Effector memory CD8-positive, alpha-beta T cell (primary cell): ENCODE data around the gene SIGLEC7.
A peak's percentile ranks its signal among the peaks of the same experiment; 100 is the strongest.

Source experiments
- ATAC-seq: fragments of 150-1000 bp; cut with Tn5 transposase; replicated peaks from 2 replicates; pipeline ENCODE4 v1.10.0; 2021; ENCODE audit warnings: mild to moderate bottlenecking, moderate library complexity
- DNase-seq, 3 experiments: peaks; one replicate each; pipeline ENCODE4 v3.0.0; 2021
- H3K27ac Mint-ChIP-seq, 2 donors: one replicate each; pipeline ENCODE4 v1.8.0; 2022; ENCODE audit warnings: mild to moderate bottlenecking in 2 of 2, mixed read lengths in 2 of 2, moderate library complexity in 2 of 2
- H3K27me3 Mint-ChIP-seq, 2 donors: one replicate each; pipeline ENCODE4 v1.8.0; 2022; ENCODE audit warnings: mixed read lengths in 2 of 2
- H3K36me3 Mint-ChIP-seq: one replicate; pipeline ENCODE4 v1.8.0; 2022; ENCODE audit warnings: mild to moderate bottlenecking, moderate library complexity, mixed read lengths; ENCODE audit not compliant: insufficient read depth
- H3K4me1 Mint-ChIP-seq, 2 donors: one replicate each; pipeline ENCODE4 v1.8.0; 2022; ENCODE audit warnings: low read depth in 2 of 2, mixed read lengths in 2 of 2
- H3K4me3 Mint-ChIP-seq, 2 donors: one replicate each; pipeline ENCODE4 v1.8.0; 2022; ENCODE audit warnings: mild to moderate bottlenecking in 2 of 2, mixed read lengths in 2 of 2, moderate library complexity in 2 of 2
- H3K9me3 Mint-ChIP-seq, 2 donors: one replicate each; pipeline ENCODE4 v1.8.0; 2022; ENCODE audit warnings: mixed read lengths in 2 of 2
- total RNA-seq, 9 experiments: gene quantifications; one replicate each; lab custom pipeline; 2026; lab: John Stamatoyannopoulos, UW

Gene SIGLEC7
- total RNA-seq = 0 to 0.74 (median 0.06) reads per million in 9 experiments

DNA sequence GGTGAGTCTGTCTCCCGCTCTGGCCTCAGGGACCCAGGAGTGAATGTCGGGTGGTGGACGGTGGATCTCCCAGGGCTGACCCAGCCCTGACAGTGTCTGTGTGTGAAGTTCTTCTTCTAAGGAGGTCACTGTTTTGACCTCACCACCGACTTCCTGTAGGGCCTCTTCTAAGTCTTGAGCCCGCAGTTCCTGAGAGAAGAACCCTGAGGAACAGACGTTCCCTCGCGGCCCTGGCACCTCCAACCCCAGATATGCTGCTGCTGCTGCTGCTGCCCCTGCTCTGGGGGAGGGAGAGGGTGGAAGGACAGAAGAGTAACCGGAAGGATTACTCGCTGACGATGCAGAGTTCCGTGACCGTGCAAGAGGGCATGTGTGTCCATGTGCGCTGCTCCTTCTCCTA, at the start of gene SIGLEC7:
TSS of gene SIGLEC7 (plus strand) at position 183 of the 400 bp plus-strand sequence. CDS start at position 252, 69 bp downstream.
- DNase-seq (no peak), ATAC-seq (peak; percentile 21)
- peaks cover 23 to 45% of the 10 kb centered on the region in 2 donors for H3K4me1 Mint-ChIP-seq
- peak within 1 kb of the TSS in 1 of 2 donors; percentile 73 for H3K4me3 Mint-ChIP-seq
- H3K27ac Mint-ChIP-seq = peak within 1 kb of the TSS; percentile 38 to 68
- no peaks in the 10 kb centered on the region for H3K36me3 Mint-ChIP-seq
- H3K27me3 Mint-ChIP-seq = peaks cover 0 to 10% of the 10 kb centered on the region in 2 donors
- no peaks in the 10 kb centered on the region for H3K9me3 Mint-ChIP-seq

DNA sequence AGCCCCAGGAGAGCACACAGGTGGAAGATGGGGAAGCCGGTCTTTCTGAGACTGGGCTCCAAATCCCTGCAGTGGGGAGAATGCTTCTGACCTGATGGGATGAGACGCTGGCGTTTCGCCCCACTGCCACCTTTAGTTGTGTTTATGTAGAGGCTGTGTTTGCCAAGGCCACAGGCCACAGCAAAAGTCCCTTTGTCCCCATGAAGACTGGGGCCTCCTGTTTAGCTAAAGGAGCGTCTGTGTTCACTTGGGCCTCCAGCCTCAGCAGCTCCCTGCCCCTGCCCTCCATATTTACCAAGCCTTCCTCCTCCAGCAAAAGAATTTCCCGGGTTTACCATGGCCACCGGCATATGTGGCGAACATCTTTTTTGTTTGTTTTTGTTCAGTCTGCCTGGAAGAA, 49.0 kb upstream of the SIGLEC7 start:
- Mint-ChIP-seq H3K4me1 (peaks cover 11 to 17% of the 10 kb centered on the region in 2 donors), H3K36me3 (no peaks in the 10 kb centered on the region), H3K4me3 (no peak overlapping the region), H3K27me3 (no peaks in the 10 kb centered on the region), H3K27ac (peak overlapping the region; percentile 21 to 66), H3K9me3 (no peaks in the 10 kb centered on the region)
- ATAC-seq (no peak), DNase-seq (no peak)

DNA sequence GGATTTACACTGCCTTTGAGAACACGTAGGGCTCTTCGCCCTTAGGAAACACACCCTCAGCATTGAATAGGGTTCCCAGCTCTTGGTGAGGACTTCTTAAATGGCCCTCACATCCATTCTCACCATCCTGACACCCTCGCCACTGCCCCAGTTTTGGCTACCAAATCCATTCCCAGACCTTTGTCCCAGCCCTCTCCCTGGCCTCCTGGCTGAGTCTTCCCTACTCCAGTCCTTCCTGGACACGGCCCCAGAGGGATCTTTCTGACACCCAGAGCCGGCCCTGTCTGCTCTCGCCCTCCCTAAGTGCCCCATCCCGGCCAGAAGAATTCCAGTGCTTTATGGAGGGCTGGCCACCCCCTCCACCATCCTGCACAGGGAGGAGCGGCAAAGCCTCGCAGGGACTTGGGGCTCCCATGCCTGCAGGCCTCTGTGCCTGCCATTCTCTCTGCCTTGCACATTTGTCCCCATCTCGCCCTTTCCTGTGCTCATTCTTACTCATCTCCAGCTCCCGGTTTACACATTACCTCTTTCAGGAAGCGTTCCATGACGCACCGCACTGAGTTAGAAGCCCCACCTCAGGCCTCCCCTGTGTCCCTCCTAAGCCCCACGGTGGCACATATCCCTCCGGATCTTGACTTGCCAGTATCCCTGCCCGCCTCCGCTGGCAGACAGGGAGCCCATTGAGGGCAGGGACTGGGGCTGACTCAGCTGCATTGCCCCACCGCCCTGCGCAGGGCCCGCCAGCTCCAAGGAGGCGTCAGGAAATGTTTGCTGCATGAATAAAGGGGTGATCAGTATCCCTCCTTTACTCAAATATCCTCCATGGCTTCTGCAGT, 48.4 kb upstream of the SIGLEC7 start:
- H3K9me3 Mint-ChIP-seq = no peaks in the 10 kb centered on the region
- peak overlapping the region; percentile 21 to 66 for H3K27ac Mint-ChIP-seq
- H3K4me3 Mint-ChIP-seq = no peak overlapping the region
- ATAC-seq (no peak), DNase-seq (no peak)
- no peaks in the 10 kb centered on the region for H3K36me3 Mint-ChIP-seq
- no peaks in the 10 kb centered on the region for H3K27me3 Mint-ChIP-seq
- H3K4me1 Mint-ChIP-seq = peaks cover 11 to 17% of the 10 kb centered on the region in 2 donors

DNA sequence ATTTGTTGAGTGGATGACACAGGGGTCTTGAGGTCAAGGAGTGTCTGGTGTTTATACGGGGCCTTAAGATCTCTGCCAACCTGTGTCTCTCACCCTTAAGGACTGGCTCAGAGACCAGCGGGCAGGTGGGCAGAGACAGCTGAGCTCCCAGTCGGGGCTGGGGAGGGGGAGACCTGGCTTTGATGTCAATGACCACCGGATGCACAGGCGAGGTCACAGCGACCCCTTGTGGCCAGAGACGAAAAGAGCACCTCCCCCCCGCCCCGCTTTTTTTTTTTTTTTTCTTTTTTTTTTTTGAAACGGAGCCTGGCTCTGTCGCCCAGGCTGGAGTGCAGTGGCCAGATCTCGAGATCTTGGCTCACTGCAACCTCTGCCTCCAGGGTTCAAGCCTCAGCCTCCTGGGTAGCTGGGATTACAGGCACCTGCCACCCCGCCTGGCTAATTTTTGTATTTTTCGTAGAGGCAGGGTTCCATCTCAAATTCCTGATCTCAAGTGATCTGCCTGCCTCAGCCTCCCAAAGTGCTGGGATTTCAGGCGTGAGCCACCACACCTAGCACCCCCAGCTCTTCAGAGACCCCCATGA, 47.3 kb upstream of the SIGLEC7 start:
- DNase-seq (peak in 2 of 3 experiments; percentile 17 to 18), ATAC-seq (no peak)
- no peaks in the 10 kb centered on the region for H3K9me3 Mint-ChIP-seq
- H3K27me3 Mint-ChIP-seq = no peaks in the 10 kb centered on the region
- H3K4me1 Mint-ChIP-seq = peaks cover 13 to 19% of the 10 kb centered on the region in 2 donors
- H3K27ac Mint-ChIP-seq = no peak overlapping the region
- H3K36me3 Mint-ChIP-seq = peaks cover 2% of the 10 kb centered on the region
- H3K4me3 Mint-ChIP-seq = no peak overlapping the region

DNA sequence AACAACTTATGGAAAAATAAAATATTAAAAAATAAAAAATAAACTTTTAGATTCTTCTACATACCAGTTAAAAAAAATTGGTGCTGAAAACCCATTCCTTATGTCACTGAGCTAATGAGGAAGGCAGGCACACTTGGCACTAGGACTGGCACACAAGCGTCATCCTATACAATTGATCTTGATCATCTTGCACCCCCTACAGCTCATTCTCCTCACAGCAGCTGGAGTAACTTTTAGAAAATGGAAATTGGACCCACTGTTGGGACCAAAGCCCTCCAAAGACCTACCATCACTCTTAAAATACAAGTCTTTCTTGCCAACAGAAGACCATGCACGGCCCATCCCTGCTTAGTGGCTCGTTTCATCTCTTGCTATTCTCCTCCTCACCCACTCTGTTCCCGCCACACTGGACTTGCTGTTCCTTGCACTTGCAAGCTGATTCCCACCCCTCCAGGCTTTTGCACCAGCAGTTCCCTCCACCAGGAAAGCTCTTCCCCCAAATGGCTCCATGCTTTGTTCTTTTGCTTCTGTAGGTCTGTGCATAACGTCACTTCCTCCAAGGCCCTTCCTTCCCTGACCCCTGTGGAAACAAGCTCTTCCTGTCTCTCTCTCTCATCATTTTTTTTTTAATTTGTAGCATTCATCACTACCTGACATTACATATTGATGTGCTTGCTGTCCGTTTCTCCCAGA, 45.5 kb upstream of the SIGLEC7 start:
- Mint-ChIP-seq H3K36me3 (peaks cover 12% of the 10 kb centered on the region), H3K27me3 (no peaks in the 10 kb centered on the region), H3K4me1 (peaks cover 17 to 21% of the 10 kb centered on the region in 2 donors), H3K27ac (peak overlapping the region in 1 of 2 donors; percentile 61), H3K4me3 (no peak overlapping the region), H3K9me3 (no peaks in the 10 kb centered on the region)
- ATAC-seq (no peak), DNase-seq (no peak)

DNA sequence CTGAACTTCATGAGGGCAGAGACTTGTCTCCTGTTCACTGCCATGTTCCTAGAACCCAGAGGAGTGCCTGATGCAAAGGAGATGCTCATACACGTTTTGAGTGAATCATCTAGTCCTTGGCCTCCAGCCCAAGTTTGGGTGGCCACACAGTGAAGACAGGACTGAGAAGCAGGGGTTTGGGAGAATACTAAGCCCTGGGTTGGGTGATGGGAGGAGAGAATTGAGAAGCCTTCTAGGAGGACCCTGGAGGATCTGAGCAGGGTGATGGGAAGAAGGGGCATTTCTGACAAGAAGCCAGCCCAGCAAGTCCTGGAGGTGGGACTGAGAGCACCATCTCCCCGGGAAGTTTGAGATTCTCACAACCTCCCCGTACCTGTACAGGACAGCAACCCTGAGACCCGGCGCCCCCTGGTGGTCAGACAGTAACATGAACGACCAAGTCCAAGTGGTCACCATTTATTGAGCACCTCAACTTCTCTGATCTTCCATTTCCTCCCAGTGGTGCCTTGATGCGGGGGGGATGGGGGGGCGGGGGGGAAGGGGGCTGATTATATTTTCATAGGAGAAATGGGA, 44.8 kb upstream of the SIGLEC7 start:
- Mint-ChIP-seq H3K4me3 (no peak overlapping the region), H3K27me3 (no peaks in the 10 kb centered on the region), H3K27ac (peak overlapping the region in 1 of 2 donors; percentile 61), H3K9me3 (no peaks in the 10 kb centered on the region), H3K36me3 (peaks cover 18% of the 10 kb centered on the region), H3K4me1 (peaks cover 17 to 24% of the 10 kb centered on the region in 2 donors)
- peak; percentile 62 to 68 (median 65) for DNase-seq
- ATAC-seq = peak; percentile 75

DNA sequence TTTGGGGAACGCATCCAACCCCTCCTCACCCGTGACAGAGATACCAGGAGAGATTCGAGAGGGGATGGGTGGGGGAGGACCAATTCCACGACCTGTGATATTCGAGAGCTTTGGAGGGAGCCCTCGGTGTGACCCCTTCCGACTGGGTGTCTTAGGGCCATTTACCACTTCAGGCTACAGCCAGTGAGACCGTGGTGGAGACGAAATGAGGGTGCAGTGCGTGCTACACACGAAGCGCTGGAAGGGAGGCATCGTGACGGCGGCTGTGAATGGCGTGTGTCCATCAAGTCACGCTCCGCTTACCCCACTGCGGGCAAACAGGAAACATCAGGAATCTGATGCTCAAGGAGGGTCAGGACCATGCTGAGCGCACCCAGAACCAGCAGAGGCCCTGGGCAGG, 44.3 kb upstream of the SIGLEC7 start:
- H3K36me3 Mint-ChIP-seq = peaks cover 23% of the 10 kb centered on the region
- DNase-seq (no peak), ATAC-seq (no peak)
- no peaks in the 10 kb centered on the region for H3K9me3 Mint-ChIP-seq
- no peaks in the 10 kb centered on the region for H3K27me3 Mint-ChIP-seq
- no peak overlapping the region for H3K27ac Mint-ChIP-seq
- peaks cover 19 to 30% of the 10 kb centered on the region in 2 donors for H3K4me1 Mint-ChIP-seq
- no peak overlapping the region for H3K4me3 Mint-ChIP-seq

DNA sequence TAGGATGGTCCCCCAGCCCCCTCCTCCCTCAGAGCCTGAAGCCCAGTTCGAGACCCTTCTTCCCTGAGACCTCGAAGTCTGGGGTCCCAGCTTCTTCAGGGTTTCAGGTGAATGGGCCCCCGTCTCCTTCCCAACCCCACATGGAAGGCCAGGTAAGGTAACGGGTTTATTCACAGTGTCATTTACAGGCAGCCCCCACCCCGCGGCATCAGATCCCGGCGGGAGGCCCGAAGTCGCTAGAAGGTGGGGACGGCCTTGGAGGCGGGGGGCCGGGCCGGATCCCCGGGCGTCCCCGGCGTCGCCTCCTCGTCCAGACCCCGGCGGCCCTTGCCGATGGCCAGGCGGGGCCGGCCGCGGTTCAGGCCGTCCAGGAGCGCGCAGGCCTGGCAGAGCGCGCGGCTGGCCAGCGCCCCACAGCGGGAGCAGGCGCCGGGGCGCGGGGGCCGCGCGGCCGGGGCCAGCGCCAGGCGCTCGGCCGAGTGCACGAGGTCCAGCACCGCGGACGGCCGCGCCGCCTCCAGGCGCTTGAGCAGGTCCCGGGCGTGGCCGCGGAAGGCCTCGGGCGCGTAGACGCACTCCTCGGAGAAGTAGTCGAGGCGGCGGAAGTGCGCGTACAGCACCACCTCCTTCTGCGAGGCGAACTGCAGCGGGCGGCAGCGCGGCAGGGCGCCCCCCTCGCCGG, 43.6 kb upstream of the SIGLEC7 start:
- Mint-ChIP-seq H3K4me3 (no peak overlapping the region), H3K9me3 (no peaks in the 10 kb centered on the region), H3K27me3 (no peaks in the 10 kb centered on the region), H3K36me3 (peaks cover 30% of the 10 kb centered on the region), H3K4me1 (peaks cover 19 to 31% of the 10 kb centered on the region in 2 donors), H3K27ac (no peak overlapping the region)
- DNase-seq = no peak
- peak; percentile 70 for ATAC-seq

DNA sequence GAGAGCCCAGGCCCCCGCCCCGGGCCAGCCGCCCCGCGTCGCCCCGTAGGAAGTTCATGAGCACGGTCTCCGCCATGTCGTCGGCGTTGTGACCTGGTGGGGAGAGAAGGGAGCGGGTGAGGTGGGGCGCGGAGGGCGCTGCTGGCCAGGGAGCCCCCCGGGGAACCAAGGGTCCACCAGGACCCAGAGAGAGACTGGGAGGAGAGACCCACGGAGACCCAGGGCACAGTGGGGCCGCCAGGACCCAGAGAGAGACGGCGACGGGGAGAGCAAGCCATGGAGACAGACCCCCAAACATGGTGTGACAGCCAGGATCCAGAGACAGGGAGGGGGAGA, 43.1 kb upstream of the SIGLEC7 start:
- Mint-ChIP-seq H3K36me3 (peaks cover 32% of the 10 kb centered on the region), H3K27ac (no peak overlapping the region)
- ATAC-seq = no peak

DNA sequence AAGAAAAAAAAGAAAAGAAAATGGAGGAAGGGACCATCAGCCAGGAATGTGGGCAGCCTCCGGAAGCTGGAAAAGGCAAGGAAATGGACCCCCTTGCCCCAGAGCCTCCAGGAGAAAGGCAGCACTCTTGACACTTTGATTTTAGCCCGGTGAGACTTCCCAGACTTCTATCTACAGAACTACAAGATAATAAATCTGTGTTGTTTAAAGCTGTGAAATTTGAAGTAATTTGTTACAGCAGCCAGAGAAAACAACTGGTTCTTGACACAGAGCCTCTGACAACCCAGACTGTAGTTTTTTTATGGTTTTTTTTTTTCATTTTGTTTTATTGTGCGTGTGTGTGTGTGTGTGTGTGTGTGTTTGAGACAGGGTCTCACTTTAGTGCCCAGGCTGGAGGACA, 41.5 kb upstream of the SIGLEC7 start:
- H3K27me3 Mint-ChIP-seq = no peaks in the 10 kb centered on the region
- peaks cover 32% of the 10 kb centered on the region for H3K36me3 Mint-ChIP-seq

More for the DNA sequence above, 43.1 kb upstream of the SIGLEC7 start:
- H3K27me3 Mint-ChIP-seq = no peaks in the 10 kb centered on the region
- H3K4me1 Mint-ChIP-seq = peaks cover 19 to 29% of the 10 kb centered on the region in 2 donors
- H3K9me3 Mint-ChIP-seq = no peaks in the 10 kb centered on the region
- H3K4me3 Mint-ChIP-seq = no peak overlapping the region
- DNase-seq = no peak

DNA sequence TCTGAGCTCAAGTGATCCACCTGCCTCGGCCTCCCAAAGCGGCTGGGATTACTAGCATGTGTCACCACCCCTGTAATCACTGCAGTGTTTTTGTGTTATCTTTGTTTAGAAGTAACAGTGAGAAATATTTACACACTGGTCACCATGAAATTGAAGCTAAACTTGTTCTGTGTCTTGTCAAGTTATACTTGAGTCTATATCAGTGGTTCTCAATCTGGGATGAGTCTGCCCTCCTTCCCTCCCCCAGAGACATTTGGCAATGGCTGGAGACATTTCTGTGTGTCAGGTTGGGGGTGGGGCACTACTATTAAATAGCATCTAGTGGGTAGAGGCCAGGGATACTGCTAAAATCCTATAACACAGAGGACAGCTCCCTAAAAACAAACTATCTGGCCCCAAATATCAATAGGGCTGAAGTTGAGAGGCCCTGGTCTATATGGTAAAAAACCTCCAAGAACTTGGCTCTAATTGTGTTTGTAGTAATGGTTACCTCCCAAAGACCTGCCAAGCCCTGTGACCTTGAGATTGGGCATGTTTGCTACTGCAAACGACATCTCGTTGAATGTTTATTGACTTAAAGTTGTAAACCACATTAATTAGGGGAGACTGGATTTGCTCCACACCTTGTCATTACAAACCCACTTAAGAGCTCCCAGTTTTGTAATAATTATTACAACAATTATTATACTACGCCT, 40.8 kb upstream of the SIGLEC7 start:
- Mint-ChIP-seq H3K9me3 (no peaks in the 10 kb centered on the region), H3K27me3 (no peaks in the 10 kb centered on the region), H3K27ac (no peak overlapping the region), H3K36me3 (peaks cover 32% of the 10 kb centered on the region), H3K4me3 (no peak overlapping the region), H3K4me1 (peaks cover 37 to 40% of the 10 kb centered on the region in 2 donors)
- DNase-seq (no peak), ATAC-seq (no peak)

More for the DNA sequence above, 41.5 kb upstream of the SIGLEC7 start:
- H3K27ac Mint-ChIP-seq = no peak overlapping the region
- H3K4me3 Mint-ChIP-seq = no peak overlapping the region
- peaks cover 31 to 33% of the 10 kb centered on the region in 2 donors for H3K4me1 Mint-ChIP-seq
- ATAC-seq (no peak), DNase-seq (no peak)
- no peaks in the 10 kb centered on the region for H3K9me3 Mint-ChIP-seq

DNA sequence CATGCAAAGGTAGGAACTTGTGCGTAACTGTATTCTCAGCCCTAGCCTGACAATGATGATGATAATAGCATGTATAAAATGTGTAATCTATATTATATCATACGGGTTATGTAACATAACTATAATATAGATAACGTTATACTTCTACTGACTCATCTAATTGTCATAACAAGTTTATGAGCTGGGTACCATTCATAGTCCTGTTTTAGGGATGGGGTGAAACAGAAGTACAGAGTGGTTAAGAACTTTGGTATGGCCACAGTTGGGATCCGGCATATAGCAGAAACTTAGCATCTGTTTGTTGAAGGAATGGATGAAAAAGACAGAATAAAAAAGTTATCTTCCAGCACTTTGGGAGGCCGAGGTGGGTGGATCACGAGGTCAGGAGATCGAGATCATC, 39.1 kb upstream of the SIGLEC7 start:
- DNase-seq (no peak), ATAC-seq (no peak)
- Mint-ChIP-seq H3K9me3 (no peaks in the 10 kb centered on the region), H3K4me1 (peaks cover 41 to 45% of the 10 kb centered on the region in 2 donors), H3K27me3 (no peaks in the 10 kb centered on the region), H3K4me3 (no peak overlapping the region), H3K27ac (peak overlapping the region; percentile 3 to 16), H3K36me3 (peaks cover 32% of the 10 kb centered on the region)
